Thoracic aorta (tissue), 2 donors: ENCODE data around the gene GPD2. TPM values are rescaled to one million over a fixed set of nuclear protein-coding genes. Genes with fewer than 3 reads are reported as not detected.
"Not testable (repeated sequence)": the region's sequence is repeated elsewhere in the genome, so short reads cannot be mapped to it uniquely, and the experiment has no call there.

Experiments used
- ATAC-seq: fragments of 150-250 bp; one replicate; pipeline ENCODE4 v1.8.0; 2017; ENCODE audit warnings: low read depth; ENCODE audit not compliant: insufficient number of reproducible peaks, low FRiP score
- DNase-seq: peaks from one replicate; pipeline ENCODE4 v3.0.0-alpha.2; 2020; ENCODE audit warnings: low spot score
- H3K27ac ChIP-seq, 2 donors: fragments of 200-600 bp; sonication (generic); 1 replicate in 1 of 2; 2 replicates in 1 of 2; pipeline ENCODE4 v1.5.1; 2016; ENCODE audit warnings: mild to moderate bottlenecking in 2 of 2, moderate library complexity in 2 of 2
- H3K27me3 ChIP-seq: fragments of 200-600 bp; sonication (generic); replicated peaks from 2 replicates; pipeline ENCODE4 v1.6.0; 2016; ENCODE audit warnings: mild to moderate bottlenecking; ENCODE audit not compliant: insufficient read depth
- H3K36me3 ChIP-seq: fragments of 200-600 bp; sonication (generic); one replicate; pipeline ENCODE4 v1.5.1; 2016
- H3K4me1 ChIP-seq, 2 donors: fragments of 200-600 bp; sonication (generic); 1 replicate in 1 of 2; 2 replicates in 1 of 2; pipeline versions ENCODE4 v1.5.1 to v1.6.0; 2016; ENCODE audit warnings: low read depth in 2 of 2, mild to moderate bottlenecking in 1 of 2; ENCODE audit not compliant: control insufficient read depth in 1 of 2
- H3K4me3 ChIP-seq: fragments of 200-600 bp; sonication (generic); 2 replicates; pipeline ENCODE4 v1.5.1; 2016; ENCODE audit warnings: mild to moderate bottlenecking
- H3K9me3 ChIP-seq: fragments of 200-600 bp; sonication (generic); 2 replicates; pipeline ENCODE4 v1.5.1; 2016
- total RNA-seq, 2 donors: library from RNA; depleted of rRNA; stranded (reverse); fragments of >200 nt; gene quantifications; one replicate each; pipeline versions ENCODE4 v1.1.0 to v1.2.3, GENCODE V29; 2016
- TF ChIP-seq, protein P1 (sequence below): fragments of 200-600 bp; sonication (generic); IDR thresholded peaks from one replicate; pipeline ENCODE4 v1.5.1; 2019; ENCODE audit warnings: antibody characterized with exemption

Gene GPD2
- total RNA-seq, 2 donors from 2014 or later: 13.7 to 31.7 TPM

- no peaks in the 10 kb centered on the region for H3K9me3 ChIP-seq
- no peak overlapping the region for H3K4me3 ChIP-seq
- no peak overlapping the region for H3K27ac ChIP-seq
- H3K4me1 ChIP-seq: no peaks in the 10 kb centered on the region
- ATAC-seq (no peak), DNase-seq (no peak)
- TF ChIP-seq, protein P1, sequence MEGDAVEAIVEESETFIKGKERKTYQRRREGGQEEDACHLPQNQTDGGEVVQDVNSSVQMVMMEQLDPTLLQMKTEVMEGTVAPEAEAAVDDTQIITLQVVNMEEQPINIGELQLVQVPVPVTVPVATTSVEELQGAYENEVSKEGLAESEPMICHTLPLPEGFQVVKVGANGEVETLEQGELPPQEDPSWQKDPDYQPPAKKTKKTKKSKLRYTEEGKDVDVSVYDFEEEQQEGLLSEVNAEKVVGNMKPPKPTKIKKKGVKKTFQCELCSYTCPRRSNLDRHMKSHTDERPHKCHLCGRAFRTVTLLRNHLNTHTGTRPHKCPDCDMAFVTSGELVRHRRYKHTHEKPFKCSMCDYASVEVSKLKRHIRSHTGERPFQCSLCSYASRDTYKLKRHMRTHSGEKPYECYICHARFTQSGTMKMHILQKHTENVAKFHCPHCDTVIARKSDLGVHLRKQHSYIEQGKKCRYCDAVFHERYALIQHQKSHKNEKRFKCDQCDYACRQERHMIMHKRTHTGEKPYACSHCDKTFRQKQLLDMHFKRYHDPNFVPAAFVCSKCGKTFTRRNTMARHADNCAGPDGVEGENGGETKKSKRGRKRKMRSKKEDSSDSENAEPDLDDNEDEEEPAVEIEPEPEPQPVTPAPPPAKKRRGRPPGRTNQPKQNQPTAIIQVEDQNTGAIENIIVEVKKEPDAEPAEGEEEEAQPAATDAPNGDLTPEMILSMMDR: no peak
- no peaks in the 10 kb centered on the region for H3K27me3 ChIP-seq
- peaks cover 2% of the 10 kb centered on the region for H3K36me3 ChIP-seq
These were observed 90.9 kb downstream of the GPD2 start for GRCh38 chr2:156526950-156527636.

- not testable (repeated sequence) for H3K36me3 ChIP-seq, H3K4me3 ChIP-seq, H3K4me1 ChIP-seq, H3K27ac ChIP-seq, H3K27me3 ChIP-seq, DNase-seq, H3K9me3 ChIP-seq, ATAC-seq
These were observed 92.4 kb downstream of the GPD2 start for GRCh38 chr2:156528583-156528982.

GRCh38 chr2:156532989-156533388 lies 96.8 kb downstream of the GPD2 start:
- Histone ChIP-seq H3K4me3 (no peak overlapping the region), H3K4me1 (peaks cover 0 to 8% of the 10 kb centered on the region in 2 donors), H3K27me3 (no peaks in the 10 kb centered on the region), H3K36me3 (peaks cover 2% of the 10 kb centered on the region), H3K9me3 (no peaks in the 10 kb centered on the region), H3K27ac (no peak overlapping the region)
- ATAC-seq (no peak), DNase-seq (no peak)
- TF ChIP-seq, protein P1: no peak

DNA sequence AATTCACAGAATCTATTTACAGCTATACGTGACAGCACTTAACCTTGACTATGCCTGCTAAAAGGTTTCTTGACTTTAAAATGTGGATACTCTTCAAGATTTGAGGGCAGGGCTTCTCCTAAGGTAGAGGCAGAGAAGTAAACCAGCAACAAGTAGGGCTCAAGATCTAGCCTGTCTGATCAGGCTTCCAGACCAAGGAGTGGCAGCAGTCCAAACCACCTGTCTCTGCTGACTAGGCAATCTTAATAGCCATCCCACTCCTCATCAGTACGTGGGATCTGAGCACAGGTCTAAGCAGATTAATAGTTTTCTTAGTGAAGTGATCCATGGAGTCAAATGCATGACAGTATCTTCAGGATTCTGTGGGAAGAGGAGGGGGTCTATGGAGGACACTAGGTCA lies 100.4 kb downstream of the GPD2 start:
- H3K4me1 ChIP-seq: peaks cover 6 to 20% of the 10 kb centered on the region in 2 donors
- no peak overlapping the region for H3K4me3 ChIP-seq
- peak overlapping the region in 1 of 2 donors; percentile 4 for H3K27ac ChIP-seq
- H3K36me3 ChIP-seq: peaks cover 2% of the 10 kb centered on the region
- no peaks in the 10 kb centered on the region for H3K9me3 ChIP-seq
- H3K27me3 ChIP-seq: no peaks in the 10 kb centered on the region
- no peak for DNase-seq
- TF ChIP-seq, protein P1: no peak
- no peak for ATAC-seq

GRCh38 chr2:156537141-156537540 lies 101.0 kb downstream of the GPD2 start:
- Histone ChIP-seq H3K27me3 (no peaks in the 10 kb centered on the region), H3K4me1 (peaks cover 6 to 26% of the 10 kb centered on the region in 2 donors), H3K27ac (peak overlapping the region in 1 of 2 donors; percentile 4), H3K36me3 (no peaks in the 10 kb centered on the region), H3K9me3 (no peaks in the 10 kb centered on the region), H3K4me3 (no peak overlapping the region)
- DNase-seq (no peak), ATAC-seq (no peak)
- TF ChIP-seq, protein P1: no peak

DNA sequence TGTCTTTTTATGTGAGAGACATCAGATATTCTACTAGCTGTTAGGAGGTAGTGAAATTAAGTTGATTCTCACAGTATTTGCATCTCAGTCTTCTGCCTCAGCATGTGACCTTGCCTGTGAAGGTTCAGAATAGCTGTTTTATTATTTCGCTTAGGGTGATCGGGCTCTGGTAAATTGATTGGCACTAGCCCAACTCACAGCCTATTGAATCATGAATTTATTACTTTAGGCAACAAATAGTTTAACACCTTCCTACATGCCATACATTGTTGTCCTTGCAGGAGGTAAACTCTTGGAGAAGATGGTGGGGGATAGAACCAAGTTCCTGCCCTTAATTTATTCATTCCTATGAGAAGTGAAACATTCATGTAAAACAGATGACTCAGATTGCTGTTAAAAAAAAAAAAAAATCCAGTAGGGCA lies 101.9 kb downstream of the GPD2 start:
- no peaks in the 10 kb centered on the region for H3K36me3 ChIP-seq
- H3K27me3 ChIP-seq: no peaks in the 10 kb centered on the region
- ATAC-seq (no peak), DNase-seq (no peak)
- no peaks in the 10 kb centered on the region for H3K9me3 ChIP-seq
- no peak overlapping the region for H3K4me3 ChIP-seq
- H3K4me1 ChIP-seq: peaks cover 6 to 27% of the 10 kb centered on the region in 2 donors
- TF ChIP-seq, protein P1: no peak
- H3K27ac ChIP-seq: no peak overlapping the region
